ENCODE results near the gene SLC28A3.

SLC28A3 gene

DNA sequence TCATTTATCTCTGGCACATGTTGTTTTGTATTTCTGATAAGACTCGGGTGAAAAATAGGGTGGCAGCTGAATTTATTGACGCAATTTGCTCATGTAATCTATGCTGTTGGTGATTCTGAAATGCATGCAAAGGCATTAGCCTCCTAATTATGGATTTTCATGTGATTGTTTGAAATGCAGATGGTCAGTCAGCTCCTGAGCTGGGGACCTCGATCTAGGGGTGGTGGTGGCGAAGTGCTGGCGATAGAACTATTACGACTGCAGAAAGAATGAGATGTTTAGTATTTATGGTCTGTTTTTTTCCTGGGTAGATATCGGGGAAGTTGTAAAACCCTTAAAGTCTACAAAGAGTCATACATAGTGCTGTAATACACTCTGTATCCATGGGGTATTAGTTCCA is 88.6 kb downstream of the SLC28A3 start:
- in situ Hi-C loops (cut with MboI; ENCODE audit: low sequenced_read_pairs): loop anchor here (10.0 kb wide), 1 partner anchor 317 kb away; no protein-coding TSS in a partner anchor

GRCh38 chr9:84241817-84242373 is 98.7 kb downstream of the SLC28A3 start:
- in situ Hi-C loops (cut with MboI; ENCODE audit: low sequenced_read_pairs): no loop called here

- in situ Hi-C loops (cut with MboI; ENCODE audit: low sequenced_read_pairs): no loop called here
These were observed 101.2 kb downstream of the SLC28A3 start for GRCh38 chr9:84239343-84239742.

- in situ Hi-C loops (cut with MboI; ENCODE audit: low sequenced_read_pairs): no loop called here
These were observed 101.9 kb downstream of the SLC28A3 start for GRCh38 chr9:84238652-84239051.

- in situ Hi-C loops (cut with MboI; ENCODE audit: low sequenced_read_pairs): no loop called here
These were observed 105.0 kb downstream of the SLC28A3 start for GRCh38 chr9:84235511-84235910.

DNA sequence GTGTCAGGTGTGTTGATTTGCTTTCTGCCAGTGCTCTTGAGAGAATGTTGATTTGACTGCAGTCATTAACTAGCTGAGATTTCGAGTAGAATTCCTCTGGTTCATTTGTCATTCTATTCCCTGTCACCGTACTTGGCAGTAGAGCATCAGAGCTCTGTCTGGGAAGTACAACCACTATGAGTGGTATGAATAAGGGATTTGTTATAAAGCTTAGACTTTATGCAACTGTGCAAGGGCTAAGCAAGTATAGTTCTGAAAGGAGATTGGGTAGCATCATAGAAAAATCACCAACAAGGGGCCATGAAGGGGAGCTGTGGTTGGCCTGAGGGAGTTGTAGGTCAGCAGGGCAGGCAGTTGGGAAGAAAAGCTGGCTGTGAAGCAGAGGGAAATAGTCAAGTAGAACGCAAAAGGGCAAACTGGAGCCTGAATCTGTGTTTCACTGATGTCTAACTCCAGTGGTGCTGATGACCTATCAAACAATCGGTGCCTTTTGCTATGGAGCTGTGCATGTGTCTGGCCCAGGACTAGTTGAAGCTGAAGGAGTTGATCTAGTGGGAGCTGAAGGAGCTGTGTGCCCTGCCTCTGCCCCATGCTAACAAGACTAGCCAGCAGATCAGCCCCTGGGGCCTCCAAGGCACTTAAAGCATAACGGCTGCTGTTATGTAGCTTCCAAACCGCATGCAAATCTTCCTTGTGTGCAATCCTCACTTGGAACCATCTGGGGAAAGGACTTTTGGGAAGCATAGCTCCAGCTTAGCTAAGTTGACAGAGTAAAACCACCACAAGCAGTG is 110.0 kb downstream of the SLC28A3 start:
- in situ Hi-C loops (cut with MboI; ENCODE audit: low sequenced_read_pairs): no loop called here

- in situ Hi-C loops (cut with MboI; ENCODE audit: low sequenced_read_pairs): no loop called here
These were observed 111.4 kb downstream of the SLC28A3 start for GRCh38 chr9:84229191-84229590.

GRCh38 chr9:84228130-84228720 is 112.3 kb downstream of the SLC28A3 start:
- in situ Hi-C loops (cut with MboI; ENCODE audit: low sequenced_read_pairs): no loop called here

DNA sequence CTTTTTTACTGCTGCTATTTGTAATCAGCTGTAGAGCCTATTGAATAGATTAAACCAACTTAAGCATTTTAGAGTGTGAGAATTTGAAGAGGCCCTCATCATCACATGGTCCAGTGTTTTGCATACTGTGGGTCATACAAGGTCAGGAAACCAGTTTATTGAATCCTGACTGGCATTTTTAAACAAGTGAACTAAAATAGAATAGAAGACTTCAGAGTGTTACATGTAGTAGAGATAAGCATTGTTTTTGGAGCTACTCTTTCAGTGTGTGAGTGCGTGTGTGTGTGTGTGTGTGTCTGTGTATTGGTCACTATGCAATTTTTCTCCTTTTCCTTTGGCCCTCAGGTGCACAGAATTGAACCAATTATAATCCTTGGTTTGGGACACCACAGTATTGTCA is 114.4 kb downstream of the SLC28A3 start:
- in situ Hi-C loops (cut with MboI; ENCODE audit: low sequenced_read_pairs): no loop called here

All from HL-60/S4 (cell line).